ENCODE results near the gene CRISP3.

GRCh38 chr6:49732781-49733180 is 11.4 kb downstream of the CRISP3 start:
- TF ChIP-seq POLR2AphosphoS5 (IDR thresholded peaks at IDR 0.05; ENCODE audit: low read depth, low read length) (no peak), POLR2A (IDR thresholded peaks at IDR 0.05; ENCODE audit: low read depth, low read length) (no peak), TAF1 (IDR thresholded peaks at IDR 0.05; ENCODE audit: borderline replicate concordance, low read depth, low read length) (no peak)

All from GM12892 (cell line).